Prostate gland (tissue), 2 donors: Measurements from ENCODE around the gene FRMD5.

ENCODE experiments used
- CTCF ChIP-seq, 4 experiments: fragments of 200-600 bp in 2 of 4; fragments of 450-650 bp in 2 of 4; sonication (generic) in 2 of 4; IDR thresholded peaks; 1 replicate in 3 of 4; 2 replicates in 1 of 4; pipeline ENCODE4 v1.5.1; 2016 to 2019; ENCODE audit warnings: antibody characterized with exemption in 4 of 4, mild to moderate bottlenecking in 2 of 4, moderate library complexity in 2 of 4
- POLR2A ChIP-seq: fragments of 450-650 bp; IDR thresholded peaks from one replicate; pipeline ENCODE4 v1.6.1; 2016; ENCODE audit warnings: antibody characterized with exemption, mild to moderate bottlenecking

DNA sequence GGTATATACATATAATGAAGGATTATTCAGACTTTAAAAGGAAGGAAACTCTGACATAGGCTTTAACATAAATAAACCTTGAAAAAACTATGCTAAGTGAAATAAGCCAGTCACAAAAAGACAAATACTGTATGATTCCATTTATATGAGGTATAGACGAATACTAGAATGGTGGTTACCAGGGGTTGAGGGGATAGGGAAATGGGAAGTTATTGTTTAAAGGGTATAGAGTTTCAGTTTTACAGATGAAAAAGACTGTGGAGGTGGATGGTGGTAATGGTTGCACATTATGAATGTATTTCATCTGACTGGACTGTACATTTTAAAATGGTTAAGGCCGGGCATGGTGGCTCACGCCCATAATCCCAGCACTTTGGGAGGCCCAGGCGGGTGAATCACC, 41.7 kb downstream of the FRMD5 start:
- TF ChIP-seq CTCF (IDR thresholded peaks at IDR 0.05) = no peak
- TF ChIP-seq POLR2A = no peak
